HG03558 (cell line): ENCODE measurements around the gene HS2ST1.

Experiments used
- ATAC-seq: cut with Tn5 transposase; IDR thresholded peaks from one replicate; pipeline ENCODE4 v1.9.1; 2021; ENCODE audit warnings: moderate number of reproducible peaks; ENCODE audit not compliant: unreplicated experiment; ENCODE audit errors: extremely low read depth

HS2ST1 gene

DNA sequence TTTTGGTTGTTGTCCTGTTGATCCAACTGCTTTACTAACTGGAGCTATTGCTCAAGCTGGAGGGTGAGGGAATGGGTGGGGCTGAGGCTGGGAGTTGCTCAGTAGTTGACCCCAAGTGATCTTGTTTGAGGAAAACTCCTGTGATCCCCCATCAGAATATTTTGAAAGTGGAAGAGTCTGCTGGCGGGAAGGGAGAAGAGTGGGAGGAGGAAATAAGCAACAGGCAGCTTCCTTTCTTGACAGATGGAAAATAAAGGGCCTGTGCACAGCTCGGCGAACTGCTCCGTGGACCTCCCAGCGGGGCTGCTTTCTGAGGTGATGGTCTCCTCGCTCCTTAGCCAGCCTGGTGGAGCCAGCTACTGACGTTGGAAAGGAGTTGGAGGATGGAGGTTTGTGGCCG lies 215.2 kb downstream of the HS2ST1 start:
- no peak for ATAC-seq

DNA sequence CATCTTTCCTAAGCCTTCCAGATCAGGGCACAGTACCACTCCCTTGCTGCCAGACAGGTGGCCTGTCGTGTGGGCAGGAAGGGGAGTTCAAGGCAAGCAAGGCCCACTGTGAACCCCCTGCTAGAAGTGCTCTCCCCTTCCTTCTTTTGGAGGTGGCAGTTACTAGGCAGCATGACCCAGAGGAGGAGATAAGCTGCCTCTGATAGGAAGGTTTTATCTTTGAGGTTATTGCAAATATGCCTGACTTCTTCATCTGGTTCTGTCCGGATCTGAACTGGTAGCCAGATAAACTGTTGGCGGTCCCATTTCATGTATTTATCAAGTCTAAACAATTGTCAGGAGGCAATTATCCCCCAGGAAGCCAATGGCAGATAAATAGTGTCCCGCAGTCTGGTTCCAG lies 216.0 kb downstream of the HS2ST1 start:
- ATAC-seq, result no peak

DNA sequence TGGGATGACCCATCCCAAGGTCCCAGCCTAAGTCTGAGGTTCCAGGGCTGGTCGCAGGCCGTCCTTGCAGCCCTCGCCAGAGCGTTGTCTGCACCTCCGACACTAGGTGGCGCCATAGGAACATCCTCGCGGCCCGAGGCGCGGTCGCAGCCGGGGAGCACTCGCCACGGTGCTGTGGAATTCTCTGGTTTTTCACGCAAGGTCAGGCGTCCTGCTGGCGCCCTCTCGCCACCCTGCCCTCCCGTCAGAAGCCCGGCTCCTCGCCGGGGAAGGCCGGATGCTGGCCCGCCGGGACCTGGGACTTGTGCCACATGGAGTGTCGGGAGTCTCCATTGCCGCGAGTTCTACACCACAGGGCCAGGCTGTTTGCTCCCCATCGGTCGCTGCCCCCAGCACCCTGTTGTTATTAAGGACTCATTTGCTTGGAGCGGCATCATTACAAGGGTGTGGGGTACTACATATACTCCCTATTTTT lies 217.4 kb downstream of the HS2ST1 start:
- ATAC-seq, result peak; percentile 96

DNA sequence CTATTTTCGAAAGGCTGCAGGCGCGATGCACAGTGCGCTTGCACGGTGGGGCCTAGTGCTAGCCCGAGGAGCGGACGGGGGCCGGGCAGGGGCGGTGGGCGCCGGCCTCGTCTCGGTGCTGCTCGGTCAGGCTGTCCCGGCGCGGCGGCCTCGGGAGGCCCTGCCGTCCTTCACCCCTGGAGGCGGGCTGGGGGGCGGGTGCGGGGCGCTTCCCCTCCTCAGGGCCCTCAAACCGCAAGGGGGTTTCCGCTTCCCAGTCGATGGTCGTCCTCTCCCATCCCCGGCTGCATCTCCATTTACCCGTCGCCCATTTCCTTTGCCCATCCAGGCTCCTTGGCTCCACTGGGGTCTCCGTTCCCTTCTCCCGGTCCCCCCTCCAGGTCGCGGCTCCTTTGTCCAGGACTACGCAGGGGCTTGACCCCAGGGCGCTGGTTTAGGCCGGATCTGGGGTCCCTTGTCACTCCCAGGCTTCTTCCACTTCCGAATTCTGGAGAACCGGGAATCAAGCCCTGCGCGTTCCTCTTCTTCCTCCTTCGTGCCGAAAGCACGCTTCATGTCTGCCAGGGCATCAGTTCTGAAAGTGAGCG lies 217.9 kb downstream of the HS2ST1 start:
- ATAC-seq, result no peak

DNA sequence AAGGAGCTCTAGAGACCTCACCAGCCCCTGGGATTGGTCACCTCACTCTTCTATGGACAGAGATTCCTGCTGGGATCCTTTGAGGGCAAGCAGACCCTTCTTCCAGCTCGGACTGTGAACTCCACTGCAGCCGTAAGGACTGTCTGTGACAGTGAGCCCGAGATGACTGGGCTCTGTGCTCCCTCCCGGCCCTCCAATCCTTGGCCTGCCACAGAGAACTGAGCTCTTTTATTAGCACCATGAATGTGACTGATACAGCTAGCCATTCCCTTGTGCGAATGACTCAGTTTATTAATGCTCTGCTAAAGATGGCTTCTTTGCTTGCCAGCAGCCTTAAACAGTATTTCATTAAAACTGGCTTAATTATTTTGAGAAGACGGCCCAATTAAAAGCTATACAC lies 219.6 kb downstream of the HS2ST1 start:
- ATAC-seq, result no peak

DNA sequence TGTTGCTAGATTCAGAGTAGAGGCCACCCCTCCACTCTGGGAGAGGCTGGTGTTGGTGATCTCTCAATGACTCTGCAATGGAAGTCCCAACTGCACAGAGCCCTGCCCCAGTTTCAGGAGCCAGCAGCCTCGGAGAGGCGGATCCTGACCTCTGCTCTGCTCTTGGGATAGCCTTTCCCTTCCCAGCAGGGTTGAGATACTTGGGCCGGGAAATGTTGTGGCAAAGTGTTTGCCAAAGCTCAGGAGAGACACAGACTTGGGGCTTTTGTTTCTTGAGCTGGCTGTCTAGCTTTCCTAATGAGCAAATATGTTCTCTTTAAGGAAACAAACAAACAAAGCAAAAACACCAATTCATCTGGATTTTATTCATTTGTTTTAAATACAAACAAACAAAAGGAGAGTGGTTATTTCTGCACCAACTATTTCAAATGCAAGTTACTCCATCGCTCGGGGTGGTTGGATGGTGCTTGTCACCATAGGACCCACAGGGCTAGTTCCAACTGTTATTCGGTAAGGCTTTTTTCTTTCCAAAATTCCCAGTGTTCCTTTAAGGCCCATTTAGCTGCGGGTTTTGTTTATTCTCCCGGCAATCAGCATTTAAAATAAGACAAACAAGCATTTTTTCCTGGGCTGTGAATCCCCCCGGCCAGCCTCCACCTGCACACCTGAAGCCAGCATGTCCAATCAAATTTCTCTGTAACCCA lies 220.3 kb downstream of the HS2ST1 start:
- ATAC-seq, result no peak

DNA sequence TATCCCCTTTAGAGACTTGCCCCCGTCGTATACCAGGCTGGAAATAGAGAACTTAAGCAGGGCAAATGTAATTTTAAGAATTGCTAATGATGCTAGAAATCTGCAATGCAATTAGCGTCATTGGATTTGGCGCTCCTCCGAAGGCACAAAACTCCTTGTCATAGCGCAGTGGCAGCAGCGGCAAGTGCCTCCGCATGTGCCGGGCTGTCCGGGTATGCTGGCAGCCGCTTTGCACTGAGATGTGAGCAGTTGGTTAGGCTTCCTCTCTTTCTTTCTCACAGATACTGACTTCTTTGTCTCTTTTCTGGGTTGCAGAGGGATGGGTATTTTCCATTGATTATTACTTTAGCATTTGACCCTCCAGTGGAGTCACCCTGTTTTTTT lies 220.9 kb downstream of the HS2ST1 start:
- no peak for ATAC-seq

DNA sequence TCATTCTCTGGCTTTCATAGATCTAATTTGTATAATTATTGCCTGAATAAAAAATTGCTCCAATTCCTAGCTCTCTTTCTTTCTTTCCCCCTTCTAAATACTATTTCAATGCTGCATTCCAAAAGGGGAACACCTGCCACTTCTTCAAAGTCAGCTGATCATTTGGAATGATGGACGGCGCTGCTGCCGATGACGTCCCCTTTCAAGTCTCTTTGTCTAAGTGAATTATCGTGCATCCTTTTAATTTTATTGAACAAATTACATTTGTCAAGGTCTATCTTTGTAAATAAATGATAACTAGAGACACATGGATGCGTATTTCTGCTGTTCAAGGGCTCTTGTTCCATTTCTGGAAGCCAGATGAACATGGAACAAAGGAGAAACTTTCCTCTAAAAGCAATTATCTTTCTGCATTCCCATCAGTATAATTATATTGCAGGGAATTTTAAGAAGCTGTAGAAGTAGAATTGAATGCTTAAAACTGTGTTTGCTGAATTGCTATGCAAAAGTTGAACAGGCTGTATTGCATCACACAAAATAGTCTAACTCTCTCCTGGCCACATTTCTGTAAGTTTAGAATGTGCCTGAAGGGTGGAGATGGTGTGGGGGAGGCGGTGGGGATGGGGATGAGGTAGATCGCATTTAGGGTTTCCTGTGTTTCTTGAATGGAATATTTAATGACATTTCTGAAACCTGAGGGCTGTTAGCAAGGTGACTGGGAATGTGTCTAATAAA lies 222.3 kb downstream of the HS2ST1 start:
- no peak for ATAC-seq

DNA sequence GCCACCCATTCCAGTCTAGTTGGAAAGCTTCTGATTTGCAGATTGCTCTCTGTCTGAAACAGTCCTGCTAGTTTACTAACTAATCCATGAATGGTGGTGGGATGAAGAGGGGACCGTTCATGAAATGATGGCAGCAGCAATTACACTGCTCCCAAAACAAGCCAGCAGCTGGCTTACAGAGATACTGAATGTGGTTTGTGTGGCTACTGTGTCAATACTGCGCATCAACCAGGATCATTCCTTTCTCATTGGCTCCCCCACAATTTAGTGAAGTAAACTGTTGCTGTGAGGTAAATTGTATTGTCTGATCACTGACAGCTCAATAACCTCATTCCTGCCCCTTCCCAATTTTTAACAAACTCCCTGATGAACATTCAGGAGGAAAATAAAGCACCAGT lies 222.9 kb downstream of the HS2ST1 start:
- no peak for ATAC-seq

DNA sequence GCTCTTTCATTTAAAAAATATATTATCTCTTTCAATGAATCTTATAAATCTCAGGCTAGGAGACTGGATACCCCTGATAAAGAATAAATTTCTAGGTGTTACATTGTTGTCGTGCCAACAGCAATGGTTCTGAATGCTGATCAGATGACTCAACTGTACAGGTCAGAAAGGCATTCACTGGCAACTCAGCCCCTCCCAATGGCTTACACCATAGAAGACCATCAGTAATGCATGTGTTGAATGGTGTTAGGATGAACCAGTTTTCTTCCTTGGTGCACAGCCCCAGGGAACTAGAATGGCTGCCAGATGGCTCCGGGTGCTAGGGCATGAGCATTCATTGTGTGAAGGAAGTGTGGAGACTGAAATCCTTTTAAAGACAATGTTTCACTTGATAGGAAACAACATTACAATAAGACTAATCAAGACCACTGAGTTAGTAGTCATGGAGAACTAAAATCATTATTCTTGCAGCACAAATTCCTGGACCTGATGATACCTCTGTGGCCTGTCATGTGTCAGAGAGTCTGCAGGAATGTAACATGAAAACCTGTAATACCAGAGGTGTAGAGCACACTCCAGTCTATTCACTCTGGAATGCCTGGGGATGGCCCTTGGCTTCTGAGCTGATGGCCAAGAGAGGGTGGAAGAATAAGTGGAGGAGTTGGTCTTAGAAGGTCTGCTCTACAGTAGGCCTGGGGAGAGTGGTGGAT lies 226.6 kb downstream of the HS2ST1 start:
- no peak for ATAC-seq

DNA sequence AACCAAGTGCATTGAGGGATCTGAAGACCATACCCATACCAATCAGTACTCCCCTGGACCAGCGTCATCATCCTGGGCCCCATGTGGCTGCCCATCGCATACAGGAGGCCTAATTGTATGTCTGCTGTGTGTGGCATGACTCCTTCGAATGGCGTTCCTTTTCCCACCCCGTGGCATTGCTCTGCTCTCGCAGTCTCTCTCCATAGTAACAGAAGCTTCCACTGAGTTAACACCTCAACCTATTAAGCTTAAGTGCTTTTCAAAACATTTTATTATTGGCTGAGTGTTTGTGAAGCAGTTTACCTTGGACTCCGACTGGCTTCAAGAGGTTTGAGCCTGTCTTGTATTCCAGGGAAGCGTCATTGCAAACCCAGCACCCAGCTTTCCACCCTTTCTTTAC lies 227.1 kb downstream of the HS2ST1 start:
- no peak for ATAC-seq

DNA sequence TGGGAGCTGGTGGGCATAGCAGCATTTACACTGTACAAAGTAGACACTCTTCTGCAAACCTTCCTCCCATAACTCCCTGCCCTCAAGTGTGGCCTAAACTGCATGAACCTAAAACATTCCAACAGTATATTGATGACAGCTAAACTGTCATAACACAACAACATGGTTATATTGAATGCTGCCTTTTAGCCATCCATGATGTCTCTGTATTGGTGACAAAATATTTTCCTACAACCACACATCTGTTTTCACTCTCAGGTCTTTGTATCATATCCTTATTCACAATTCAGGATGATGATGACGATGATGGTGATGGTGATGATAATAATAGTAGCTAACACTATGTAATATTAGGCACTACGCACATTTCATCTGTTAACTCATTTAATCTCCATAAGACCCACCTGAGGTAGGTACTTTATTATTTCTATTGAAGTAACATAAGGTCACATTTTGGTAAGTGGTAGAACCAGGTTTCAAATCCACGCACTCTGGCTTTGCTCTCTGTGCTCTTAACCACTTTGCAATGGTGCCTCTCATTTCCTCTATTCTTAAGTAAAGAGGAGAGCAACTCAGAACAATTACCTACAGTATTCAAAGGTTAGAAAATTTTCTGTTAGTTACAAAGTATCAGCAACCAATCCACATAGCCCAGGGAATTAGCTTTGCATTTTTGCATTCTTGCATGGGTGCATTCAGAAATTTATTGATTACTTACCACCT lies 229.1 kb downstream of the HS2ST1 start:
- no peak for ATAC-seq

DNA sequence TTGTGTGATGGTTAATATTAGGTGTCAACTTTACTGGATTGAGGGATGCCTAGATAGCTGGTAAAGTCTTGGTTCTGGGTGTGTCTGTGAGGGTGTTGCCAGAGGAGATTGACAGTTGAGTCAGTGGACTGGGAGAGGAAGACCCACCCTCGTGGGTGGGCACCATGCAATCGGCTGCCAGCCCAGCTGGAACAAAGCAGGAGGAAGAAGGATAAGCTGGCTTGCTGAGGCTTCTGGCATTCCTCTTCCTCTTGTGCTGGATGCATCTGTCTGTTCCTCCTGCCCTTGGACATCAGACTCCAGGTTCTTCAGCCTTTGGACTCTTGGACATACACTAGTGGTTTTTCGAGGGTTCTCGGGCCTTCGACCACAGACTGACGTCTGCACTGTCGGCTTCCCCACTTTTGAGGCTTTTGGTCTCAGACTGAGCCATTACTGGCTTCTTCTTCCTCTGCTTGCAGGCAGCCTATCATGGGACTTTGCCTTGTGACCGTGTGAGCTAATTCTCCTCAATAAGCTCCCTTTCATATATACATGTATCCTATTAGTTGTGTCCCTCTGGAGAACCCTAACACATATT lies 230.0 kb downstream of the HS2ST1 start:
- ATAC-seq, result no peak

DNA sequence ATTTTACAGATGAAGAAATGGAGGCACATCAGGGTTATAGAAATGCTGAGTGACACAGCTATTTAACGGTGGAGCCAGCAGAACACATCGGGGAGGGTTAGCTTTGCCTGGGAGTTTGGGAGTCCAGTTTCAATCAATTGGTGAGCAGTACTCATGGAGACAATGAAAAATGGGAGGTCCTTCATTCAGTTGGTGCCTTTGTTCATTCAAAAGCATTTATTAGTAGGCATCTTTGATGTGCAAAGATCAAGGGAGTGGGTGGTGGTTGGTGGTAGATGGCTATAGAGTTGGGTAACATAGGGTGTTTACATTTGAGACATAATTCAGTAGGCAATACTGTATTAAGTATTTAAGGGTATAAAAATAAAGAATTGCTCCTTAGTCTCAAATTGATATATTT lies 230.5 kb downstream of the HS2ST1 start:
- no peak for ATAC-seq

DNA sequence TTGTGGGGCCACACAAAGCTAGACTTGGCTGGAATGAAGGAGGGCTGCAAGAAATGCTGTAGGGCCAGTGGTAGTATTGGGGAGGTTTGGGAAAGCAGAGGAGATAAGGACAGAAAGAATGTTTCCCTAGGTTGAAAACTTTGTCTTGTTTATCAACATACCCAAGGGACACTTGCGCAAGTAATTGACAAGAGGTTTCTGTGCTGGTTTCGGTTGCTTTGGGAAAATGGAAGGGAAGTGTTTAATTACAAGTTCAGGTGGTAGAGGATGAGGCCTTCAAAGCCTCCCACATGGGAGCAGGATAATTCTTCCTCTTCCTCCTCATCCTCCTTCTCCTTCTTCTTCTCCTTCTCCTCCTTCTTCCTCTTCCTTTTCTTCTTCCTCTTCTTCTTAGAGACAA lies 232.1 kb downstream of the HS2ST1 start:
- no peak for ATAC-seq

DNA sequence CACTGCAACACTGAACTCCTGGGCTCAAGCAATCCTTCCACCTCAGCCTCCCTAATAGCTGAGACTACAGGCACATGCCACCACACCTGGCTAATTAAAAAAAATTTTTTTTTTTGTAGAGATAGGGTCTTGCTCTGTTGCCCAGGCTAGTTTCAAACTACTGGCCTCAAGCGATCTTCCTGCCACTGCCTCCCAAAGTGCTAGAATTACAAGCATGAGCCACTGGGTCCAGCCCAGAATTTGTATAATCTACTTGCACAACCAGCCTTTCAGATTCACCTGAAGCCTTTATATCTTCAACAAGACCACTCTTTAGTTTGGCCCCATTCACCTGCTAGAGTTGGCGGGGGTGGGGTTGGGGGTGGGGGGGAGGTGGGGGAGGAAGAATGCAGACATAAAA lies 232.6 kb downstream of the HS2ST1 start:
- no peak for ATAC-seq

DNA sequence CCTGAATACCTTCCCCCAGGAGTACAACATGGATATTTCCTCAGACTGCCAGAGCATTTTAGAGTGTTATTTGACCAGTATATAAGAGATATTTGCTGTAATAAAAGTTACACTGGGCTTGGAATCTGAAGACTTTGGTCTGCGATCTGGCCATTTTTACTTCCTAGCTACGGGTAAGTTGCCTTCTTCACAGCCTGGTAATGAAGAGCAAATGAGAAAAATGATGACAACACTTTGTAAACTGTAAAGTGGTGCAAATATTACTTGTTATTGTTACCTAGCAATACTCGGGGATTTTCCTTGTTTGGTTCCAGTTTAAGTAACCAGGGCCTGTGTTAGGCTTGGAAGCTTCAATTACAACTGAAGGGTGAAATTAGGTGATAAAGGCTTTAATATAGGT lies 233.4 kb downstream of the HS2ST1 start:
- no peak for ATAC-seq

DNA sequence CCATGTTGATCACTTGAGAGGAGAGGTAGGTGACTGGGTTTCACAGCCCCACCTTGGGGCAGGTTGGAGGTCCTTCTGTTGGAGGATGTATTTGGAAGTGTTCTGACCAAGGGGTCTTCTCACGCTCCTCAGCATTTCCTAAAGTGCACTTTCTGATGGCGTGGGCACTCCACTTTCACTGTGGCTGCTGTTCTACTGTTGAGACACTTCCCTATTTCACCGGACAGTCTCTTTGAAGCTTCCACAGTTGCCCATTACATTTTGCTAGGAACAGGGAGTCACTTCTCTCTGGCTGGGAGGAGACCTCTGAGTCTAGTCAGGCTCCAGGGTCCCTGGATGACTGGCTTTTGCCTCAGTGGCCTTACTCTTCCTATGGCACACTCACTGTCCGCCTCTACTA lies 234.2 kb downstream of the HS2ST1 start:
- ATAC-seq, result no peak

DNA sequence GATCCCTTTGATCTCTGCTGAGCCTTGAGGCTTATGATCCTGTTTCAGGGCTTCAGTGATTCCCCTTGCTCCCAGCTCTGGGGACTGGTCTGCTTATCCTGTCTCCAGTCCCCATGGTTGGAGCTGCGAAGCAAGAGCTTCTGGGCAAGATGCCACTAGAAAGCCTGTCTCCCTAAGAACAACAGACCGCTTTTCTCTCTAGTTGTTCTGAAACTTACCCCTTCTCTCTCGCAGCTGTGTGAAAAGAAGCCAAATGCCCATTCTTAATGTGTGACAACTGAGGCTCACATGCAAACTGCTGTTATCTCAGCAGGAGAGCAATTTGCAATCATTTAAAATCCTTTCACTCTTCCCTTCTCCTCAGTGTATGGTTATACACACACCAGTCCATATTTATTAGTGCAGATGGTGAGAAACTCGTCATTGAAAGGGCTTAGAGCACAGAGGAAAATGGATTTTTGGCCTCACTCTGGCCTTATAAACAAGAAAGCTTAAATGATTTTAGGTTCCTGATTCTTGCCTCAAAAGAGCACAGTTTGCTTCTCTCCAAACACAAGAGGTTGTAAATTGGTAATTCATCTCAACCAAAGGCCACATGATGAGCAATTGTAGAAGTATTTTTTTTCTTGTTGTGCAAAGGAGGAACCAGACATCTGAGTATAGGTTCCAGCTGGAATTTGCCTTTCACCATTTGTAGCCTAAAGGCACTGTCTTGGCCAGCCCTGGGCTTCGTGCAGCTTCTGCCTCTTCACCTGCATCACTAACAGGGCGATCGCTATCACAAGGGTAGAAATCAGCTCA lies 235.0 kb downstream of the HS2ST1 start:
- no peak for ATAC-seq
